Spleen (tissue), 11 donors: ENCODE data around the gene HUS1B. TPM values are rescaled to one million over a fixed set of nuclear protein-coding genes. Genes with fewer than 3 reads are reported as not detected.

Experiments used
- DNase-seq: peaks from one replicate; pipeline ENCODE4 v3.0.0-alpha.2; 2020
- H3K27ac ChIP-seq, 8 donors: fragments of 200-600 bp; sonication (generic) in 7 of 8; 1 replicate in 4 of 8; 2 replicates in 4 of 8; pipeline versions ENCODE4 v1.5.0 to v1.8.0; 2016 to 2021; ENCODE audit warnings: inconsistent platforms in 4 of 8, mild to moderate bottlenecking in 4 of 8, moderate library complexity in 1 of 8
- H3K27me3 ChIP-seq, 7 donors: fragments of 200-600 bp; sonication (generic) in 6 of 7; replicated peaks in 1 of 7; 1 replicate in 4 of 7; 2 replicates in 3 of 7; pipeline versions ENCODE4 v1.5.0 to v1.8.0; 2016 to 2021; ENCODE audit warnings: inconsistent platforms in 3 of 7, mild to moderate bottlenecking in 1 of 7
- H3K36me3 ChIP-seq, 6 donors: fragments of 200-600 bp; sonication (generic) in 5 of 6; 1 replicate in 4 of 6; 2 replicates in 2 of 6; pipeline versions ENCODE4 v1.5.0 to v1.8.0; 2016 to 2021; ENCODE audit warnings: inconsistent platforms in 2 of 6
- H3K4me1 ChIP-seq, 6 donors: fragments of 200-600 bp; sonication (generic) in 5 of 6; 1 replicate in 3 of 6; 2 replicates in 3 of 6; pipeline versions ENCODE4 v1.5.0 to v1.8.0; 2016 to 2021; ENCODE audit warnings: inconsistent platforms in 3 of 6
- H3K4me3 ChIP-seq, 8 donors: fragments of 200-600 bp; sonication (generic) in 7 of 8; 1 replicate in 4 of 8; 2 replicates in 4 of 8; pipeline versions ENCODE4 v1.5.0 to v1.8.0; 2016 to 2021; ENCODE audit warnings: inconsistent platforms in 4 of 8, mild to moderate bottlenecking in 4 of 8, moderate library complexity in 2 of 8
- H3K9me3 ChIP-seq, 8 donors: fragments of 200-600 bp; sonication (generic) in 7 of 8; 1 replicate in 4 of 8; 2 replicates in 4 of 8; pipeline versions ENCODE4 v1.5.0 to v1.8.0; 2016 to 2021; ENCODE audit warnings: inconsistent platforms in 4 of 8
- CTCF ChIP-seq, 11 experiments: fragments of 200-600 bp in 7 of 11; fragments of 450-650 bp in 4 of 11; sonication (generic) in 4 of 11; IDR thresholded peaks in 8 of 11; conservative IDR thresholded peaks in 3 of 11; 1 replicate in 7 of 11; 2 replicates in 4 of 11; pipeline versions ENCODE4 v1.4.0 to v1.8.0; 2016 to 2021; ENCODE audit warnings: antibody characterized with exemption in 11 of 11, inconsistent platforms in 4 of 11, mild to moderate bottlenecking in 1 of 11
- POLR2A ChIP-seq, 3 donors: fragments of 450-650 bp; IDR thresholded peaks; one replicate each; pipeline ENCODE4 v1.5.1; 2017; ENCODE audit warnings: antibody characterized with exemption in 3 of 3, mild to moderate bottlenecking in 1 of 3
- POLR2AphosphoS5 ChIP-seq, 3 donors: sonication (generic); formaldehyde crosslinking; IDR thresholded peaks; one replicate each; pipeline ENCODE4 v1.5.1; 2017; ENCODE audit warnings: antibody characterized with exemption in 3 of 3
- WGBS, 5 donors: extraction: QIAGEN DNeasy Blood & Tissue Kit in 3 of 5; methylation state at CpG; one replicate each; pipeline versions ENCODE4 v1.1.5 to v1.1.7; 2013 to 2018; 5-methylcytosine and 5-hydroxymethylcytosine counted together
- intact Hi-C: fragments of 100-400 bp; cut with DNase I; formaldehyde crosslinking; loops from one replicate; pipeline ENCODE4 v1.15.0; 2023; ENCODE audit warnings: low total_unique reads
- polyA plus RNA-seq, 3 donors: library from polyadenylated mRNA; stranded (reverse); fragments of 200-250 nt; gene quantifications; one replicate each; pipeline ENCODE4 v1.2.1, GENCODE V29; 2013
- total RNA-seq, 7 donors: library from RNA; depleted of rRNA in 3 of 7; stranded (reverse); fragments of >200 nt in 3 of 7; fragmentation: NEBNext Ultra II Directional in 4 of 7; extraction: Animal tissue kit (Norgen Biotek cat#: 25700) in 4 of 7; gene quantifications; one replicate each; pipeline versions ENCODE4 v1.1.0 to v1.2.1, GENCODE V29; 2016 to 2021
- donor health status: healthy with polysubstance abuse.
- donor health status: DM: no; HTN: no; CAD: no; lungs with moderate emphysema.
- donor health status: DM: no; HTN: no; CAD: no.
- donor health status: Bipolar disorder and iron deficiency.
- donor health status: healthy.
- donor health status: DM: no; HTN: no; CAD: no.
- donor health status: DM: yes; HTN: yes; CAD: no.

HUS1B gene
- total and polyA plus RNA-seq, 10 donors = 0.06 to 6.1 (median 2.2) TPM

DNA sequence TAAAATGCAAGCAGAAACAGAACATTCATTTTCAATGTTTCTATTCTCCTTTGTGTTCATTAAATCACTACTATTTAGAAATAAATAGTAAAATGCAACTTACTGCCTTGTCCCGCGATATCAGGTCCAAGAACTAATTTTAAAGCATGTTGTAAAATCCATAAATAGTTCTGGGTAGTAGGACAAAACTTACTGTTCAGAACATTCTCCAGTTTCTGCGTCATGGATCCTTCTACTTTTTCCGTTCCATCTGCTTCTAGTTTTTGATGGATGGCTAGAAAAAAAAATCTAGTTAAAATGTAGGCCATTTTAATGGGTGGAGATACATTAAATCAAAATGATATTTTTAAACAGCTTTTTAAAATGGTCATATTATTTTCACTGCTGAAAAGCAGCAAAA, 47.0 kb downstream of the HUS1B start:
- no peak for DNase-seq
- Histone ChIP-seq H3K27me3 (no peaks in the 10 kb centered on the region), H3K9me3 (no peaks in the 10 kb centered on the region), H3K27ac (no peak overlapping the region), H3K4me1 (peaks cover 0 to 23% (median 10%) of the 10 kb centered on the region in 6 donors), H3K36me3 (peaks cover 0 to 72% (median 23%) of the 10 kb centered on the region in 6 donors), H3K4me3 (no peak overlapping the region)
- TF ChIP-seq POLR2AphosphoS5 (IDR thresholded peaks at IDR 0.05) (no peak), POLR2A (IDR thresholded peaks at IDR 0.05) (no peak), CTCF (IDR thresholded peaks at IDR 0.05 in 8 of 11, conservative IDR thresholded peaks at IDR 0.05 in 3 of 11) (no peak)
- WGBS, 5 donors = 89 to 98% (median 96%) methylated on average over 4 of the region's 4 CpGs
- intact Hi-C loops = no loop called here

GRCh38 chr6:606829-607379, 50.0 kb downstream of the HUS1B start:
- Histone ChIP-seq H3K4me1 (peaks cover 0 to 21% (median 10%) of the 10 kb centered on the region in 6 donors), H3K27me3 (no peaks in the 10 kb centered on the region), H3K4me3 (no peak overlapping the region), H3K27ac (no peak overlapping the region), H3K9me3 (no peaks in the 10 kb centered on the region), H3K36me3 (peaks cover 0 to 63% (median 19%) of the 10 kb centered on the region in 6 donors)
- TF ChIP-seq POLR2A (IDR thresholded peaks at IDR 0.05) (no peak), POLR2AphosphoS5 (IDR thresholded peaks at IDR 0.05) (no peak), CTCF (IDR thresholded peaks at IDR 0.05 in 8 of 11, conservative IDR thresholded peaks at IDR 0.05 in 3 of 11) (no peak)
- WGBS, 5 donors = 89 to 96% (median 92%) methylated on average over 14 of the region's 14 CpGs
- no peak for DNase-seq
- intact Hi-C loops = no loop called here

Other genes with a start within 250 kb of the HUS1B start
- 10 to 100 TPM; 21.1 to 32.8 (median 28.2) TPM for gene EXOC2, start 36.0 kb upstream of the HUS1B start, total RNA-seq
- 10 to 100 TPM in 1 of 3 donors, 1 to 10 TPM in 2; 7.0 to 10.6 (median 8.1) TPM for gene EXOC2, start 36.0 kb upstream of the HUS1B start, polyA plus RNA-seq